ENCODE results near the gene ERGIC1.

- no peak for TF ChIP-seq CTCF (conservative IDR thresholded peaks at IDR 0.05; ENCODE audit: low read length)
- no peak for TF ChIP-seq EZH2phosphoT487 (IDR thresholded peaks at IDR 0.05; ENCODE audit: borderline replicate concordance)
These were observed 14.4 kb downstream of the ERGIC1 start for GRCh38 chr5:172848419-172848818.
